ENCODE results near the gene CRABP1. TPM values are rescaled to one million over a fixed set of nuclear protein-coding genes. Genes with fewer than 3 reads are reported as not detected.

Gene CRABP1
- total RNA-seq, 1 donor from 2014 or later = not detected

DNA sequence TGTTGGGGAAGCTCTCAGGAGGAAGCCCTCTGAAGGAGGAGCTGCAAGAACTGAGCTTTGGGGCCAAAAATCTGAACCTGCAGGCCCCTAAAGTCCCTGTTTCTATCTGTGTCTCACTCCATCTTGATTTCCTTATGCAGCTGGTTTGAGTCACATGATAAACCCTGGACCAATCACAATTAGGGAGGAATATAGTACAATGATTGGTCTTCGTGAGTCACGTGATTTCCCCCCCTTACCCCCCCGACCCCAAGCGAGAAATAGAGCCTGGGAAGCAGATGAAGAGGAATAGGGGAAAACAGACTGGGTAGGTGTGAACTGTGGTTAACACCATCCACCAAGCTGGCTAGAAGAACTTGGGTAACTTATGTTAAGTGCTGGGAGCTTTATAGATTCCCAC is 12.9 kb downstream of the CRABP1 start:
- FAIRE-seq = no peak

DNA sequence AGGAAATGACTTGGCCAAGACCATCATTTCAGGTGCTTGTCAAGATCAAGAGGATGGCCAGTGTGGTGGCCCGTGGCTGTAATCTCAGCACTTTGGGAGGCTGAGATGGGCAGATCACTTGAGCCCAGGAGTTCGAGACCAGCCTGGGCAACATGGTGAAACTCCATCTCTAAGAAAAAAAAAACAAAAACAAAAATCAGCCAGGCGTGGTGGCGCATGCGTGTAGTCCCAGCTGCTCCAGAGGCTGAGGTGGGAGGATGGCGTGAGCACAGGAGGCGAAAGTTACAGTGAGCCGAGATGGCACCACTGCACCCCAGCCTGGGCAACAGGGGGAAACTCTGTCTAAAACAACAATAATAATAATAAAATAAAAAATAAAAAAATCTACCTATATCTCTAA is 15.0 kb downstream of the CRABP1 start:
- Histone ChIP-seq H3K4me3 (ENCODE audit: low read depth, low read length) (no peak overlapping the region), H3K27me3 (ENCODE audit: control insufficient read depth, insufficient read depth, low read length) (no peaks in the 10 kb centered on the region), H3K36me3 (ENCODE audit: control insufficient read depth, insufficient read depth, low read length) (no peaks in the 10 kb centered on the region)
- TF ChIP-seq, protein P1, sequence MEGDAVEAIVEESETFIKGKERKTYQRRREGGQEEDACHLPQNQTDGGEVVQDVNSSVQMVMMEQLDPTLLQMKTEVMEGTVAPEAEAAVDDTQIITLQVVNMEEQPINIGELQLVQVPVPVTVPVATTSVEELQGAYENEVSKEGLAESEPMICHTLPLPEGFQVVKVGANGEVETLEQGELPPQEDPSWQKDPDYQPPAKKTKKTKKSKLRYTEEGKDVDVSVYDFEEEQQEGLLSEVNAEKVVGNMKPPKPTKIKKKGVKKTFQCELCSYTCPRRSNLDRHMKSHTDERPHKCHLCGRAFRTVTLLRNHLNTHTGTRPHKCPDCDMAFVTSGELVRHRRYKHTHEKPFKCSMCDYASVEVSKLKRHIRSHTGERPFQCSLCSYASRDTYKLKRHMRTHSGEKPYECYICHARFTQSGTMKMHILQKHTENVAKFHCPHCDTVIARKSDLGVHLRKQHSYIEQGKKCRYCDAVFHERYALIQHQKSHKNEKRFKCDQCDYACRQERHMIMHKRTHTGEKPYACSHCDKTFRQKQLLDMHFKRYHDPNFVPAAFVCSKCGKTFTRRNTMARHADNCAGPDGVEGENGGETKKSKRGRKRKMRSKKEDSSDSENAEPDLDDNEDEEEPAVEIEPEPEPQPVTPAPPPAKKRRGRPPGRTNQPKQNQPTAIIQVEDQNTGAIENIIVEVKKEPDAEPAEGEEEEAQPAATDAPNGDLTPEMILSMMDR (IDR thresholded peaks at IDR 0.05; ENCODE audit: insufficient read depth, low read length, severe bottlenecking) = no peak
- FAIRE-seq (no peak), DNase-seq (ENCODE audit: low read depth) (no peak)

More for the DNA sequence above, 12.9 kb downstream of the CRABP1 start:
- TF ChIP-seq, protein P1 (IDR thresholded peaks at IDR 0.05; ENCODE audit: insufficient read depth, low read length, severe bottlenecking) = no peak
- no peak for DNase-seq (ENCODE audit: low read depth)
- H3K36me3 ChIP-seq (ENCODE audit: control insufficient read depth, insufficient read depth, low read length) = no peaks in the 10 kb centered on the region
- H3K27me3 ChIP-seq (ENCODE audit: control insufficient read depth, insufficient read depth, low read length) = no peaks in the 10 kb centered on the region
- H3K4me3 ChIP-seq (ENCODE audit: low read depth, low read length) = no peak overlapping the region

DNA sequence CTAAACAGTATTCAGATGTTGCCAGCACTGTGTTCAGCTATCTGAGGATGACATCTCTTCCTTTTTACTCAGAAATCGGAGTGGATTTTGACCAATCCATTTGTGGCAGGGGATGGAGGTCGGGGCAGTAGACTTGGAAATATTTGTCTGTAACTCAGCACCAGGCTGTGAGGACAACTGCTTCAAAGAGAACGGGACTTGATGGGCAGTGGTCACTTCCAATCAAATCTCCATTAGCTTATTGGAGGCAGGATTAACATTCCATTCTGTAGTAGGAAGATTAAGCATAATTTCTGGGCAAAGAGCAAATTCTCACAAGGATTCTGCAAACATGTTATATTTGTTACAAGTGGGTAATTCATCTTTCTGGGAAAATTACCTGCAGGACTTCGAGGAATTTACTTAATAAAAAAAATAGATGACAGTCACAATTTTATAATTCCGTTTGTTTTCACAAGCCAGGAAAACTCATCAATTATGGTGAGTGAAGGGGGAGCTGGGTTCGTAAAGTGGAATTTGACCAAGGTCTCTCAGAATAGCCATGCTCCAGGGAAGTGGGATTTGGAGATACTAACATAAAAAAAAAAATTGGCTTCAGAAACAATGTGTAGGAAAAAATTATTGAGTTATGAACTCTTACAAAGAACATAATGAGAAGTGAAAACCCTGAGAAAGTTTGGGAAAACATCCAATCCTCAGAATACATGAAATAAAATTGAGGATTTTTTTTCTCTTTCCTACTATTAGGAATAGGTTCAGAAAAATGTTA is 18.1 kb downstream of the CRABP1 start:
- no peaks in the 10 kb centered on the region for H3K27me3 ChIP-seq (ENCODE audit: control insufficient read depth, insufficient read depth, low read length)
- H3K36me3 ChIP-seq (ENCODE audit: control insufficient read depth, insufficient read depth, low read length) = no peaks in the 10 kb centered on the region
- H3K4me3 ChIP-seq (ENCODE audit: low read depth, low read length) = no peak overlapping the region
- TF ChIP-seq, protein P1 (IDR thresholded peaks at IDR 0.05; ENCODE audit: insufficient read depth, low read length, severe bottlenecking) = no peak
- DNase-seq (ENCODE audit: low read depth) = no peak
- FAIRE-seq = no peak

DNA sequence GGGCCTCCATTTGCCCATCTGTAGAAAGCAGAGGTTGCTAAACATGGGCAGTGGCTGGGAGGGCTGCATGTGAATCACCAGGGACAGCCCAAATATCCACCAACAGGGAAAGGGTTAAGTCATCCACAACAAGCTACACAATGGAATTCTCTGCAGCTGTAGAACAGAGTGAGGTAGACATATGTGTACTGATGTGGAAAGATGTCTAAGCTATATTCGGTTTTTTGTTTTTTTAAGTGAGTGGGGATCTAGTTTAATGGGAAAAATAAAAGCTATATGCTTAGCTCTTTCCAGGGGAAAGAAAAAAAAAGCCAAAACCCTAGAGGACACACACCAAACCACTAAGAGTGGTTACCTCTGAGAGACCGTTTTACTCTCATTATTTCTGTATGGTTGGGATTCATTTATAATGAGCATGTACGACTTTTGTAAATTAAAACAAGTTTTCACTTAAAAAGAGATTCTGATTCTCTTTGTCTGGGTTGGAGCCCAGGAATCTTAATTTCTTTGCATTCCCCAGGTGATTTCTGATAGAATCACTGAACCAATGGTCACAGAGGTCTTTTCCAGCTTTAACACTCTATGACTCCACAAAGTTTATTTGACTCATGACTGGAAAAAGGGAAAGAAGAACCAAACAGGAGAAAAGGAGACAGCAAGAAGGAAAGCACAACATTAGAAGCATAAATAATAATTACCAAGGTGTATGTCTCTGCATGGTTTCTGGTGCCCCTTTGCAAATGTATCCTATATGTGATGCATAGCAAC is 19.1 kb downstream of the CRABP1 start:
- no peaks in the 10 kb centered on the region for H3K36me3 ChIP-seq (ENCODE audit: control insufficient read depth, insufficient read depth, low read length)
- TF ChIP-seq, protein P1 (IDR thresholded peaks at IDR 0.05; ENCODE audit: insufficient read depth, low read length, severe bottlenecking) = no peak
- FAIRE-seq (no peak), DNase-seq (ENCODE audit: low read depth) (no peak)
- no peak overlapping the region for H3K4me3 ChIP-seq (ENCODE audit: low read depth, low read length)
- H3K27me3 ChIP-seq (ENCODE audit: control insufficient read depth, insufficient read depth, low read length) = no peaks in the 10 kb centered on the region

DNA sequence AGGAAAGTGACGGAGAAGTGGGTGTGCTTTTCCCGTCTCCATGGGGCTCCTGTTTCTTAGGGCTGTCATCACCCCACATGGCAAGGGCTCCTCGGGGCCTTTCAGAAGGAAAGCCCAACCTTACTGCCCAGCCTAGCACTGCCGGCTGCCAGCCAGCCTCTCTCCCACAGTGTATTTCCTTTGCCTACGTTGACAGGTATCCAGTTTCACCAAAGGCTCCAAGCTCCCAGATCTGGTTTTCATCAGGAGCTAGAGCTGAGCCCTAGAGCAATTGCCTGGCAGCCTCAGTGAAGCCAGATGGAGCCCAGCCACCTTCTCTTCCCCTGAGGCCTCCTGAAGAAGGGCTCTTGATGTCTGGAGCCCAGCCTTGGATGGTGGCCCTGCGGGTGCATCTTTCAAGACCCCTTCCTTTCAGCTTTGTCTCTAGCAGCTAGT is 20.2 kb downstream of the CRABP1 start:
- no peaks in the 10 kb centered on the region for H3K36me3 ChIP-seq (ENCODE audit: control insufficient read depth, insufficient read depth, low read length)
- H3K4me3 ChIP-seq (ENCODE audit: low read depth, low read length) = no peak overlapping the region
- no peaks in the 10 kb centered on the region for H3K27me3 ChIP-seq (ENCODE audit: control insufficient read depth, insufficient read depth, low read length)
- TF ChIP-seq, protein P1 (IDR thresholded peaks at IDR 0.05; ENCODE audit: insufficient read depth, low read length, severe bottlenecking) = no peak
- DNase-seq (ENCODE audit: low read depth) = no peak
- FAIRE-seq = no peak
